ENCODE measurements around the gene ANTKMT.

DNA sequence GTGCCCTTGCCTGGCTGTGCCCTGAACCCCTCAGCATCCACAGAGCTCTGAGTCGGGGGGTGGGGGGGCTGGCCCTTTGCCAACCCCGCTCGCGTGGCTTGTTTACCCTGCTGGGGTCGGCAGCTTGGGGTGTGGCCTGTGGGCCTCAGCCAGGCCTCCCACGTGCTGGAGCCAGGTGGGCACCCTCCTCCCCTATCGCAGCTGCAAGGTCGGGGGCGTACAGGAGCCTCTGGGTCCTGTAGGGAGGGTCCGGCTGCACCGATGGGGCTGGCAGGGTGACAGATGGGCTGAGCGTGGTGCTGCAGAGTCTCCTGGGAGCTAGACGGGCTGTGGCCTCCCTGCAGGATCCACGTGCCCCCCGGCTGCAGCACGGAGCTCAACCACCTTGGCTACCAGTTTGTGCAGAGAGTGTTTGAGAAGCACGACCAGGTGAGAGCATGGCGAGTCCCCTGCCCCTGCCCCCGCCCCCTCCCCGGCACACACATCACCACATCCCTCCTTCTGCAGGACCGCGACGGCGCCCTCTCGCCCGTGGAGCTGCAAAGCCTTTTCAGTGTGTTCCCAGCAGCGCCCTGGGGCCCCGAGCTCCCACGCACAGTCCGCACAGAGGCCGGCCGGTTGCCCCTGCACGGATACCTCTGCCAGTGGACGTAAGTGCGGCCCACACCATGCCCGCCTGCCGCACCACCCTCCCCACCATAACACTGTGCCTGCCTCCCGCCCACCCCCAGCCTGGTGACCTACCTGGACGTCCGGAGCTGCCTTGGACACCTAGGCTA lies 49.4 kb upstream of the ANTKMT start:
- TF ChIP-seq CTCF (IDR thresholded peaks at IDR 0.05) (no peak), POLR2A (IDR thresholded peaks at IDR 0.05) (no peak)
